Karpas-422 (cell line): Measurements from ENCODE around the gene RSPRY1. TPM values are rescaled to one million over a fixed set of nuclear protein-coding genes. Genes with fewer than 3 reads are reported as not detected.

Experiments used
- DNase-seq: peaks from one replicate; pipeline ENCODE4 v3.0.0-alpha.2; 2015
- H2AFZ ChIP-seq: fragments of 200-600 bp; sonication (generic); 2 replicates; pipeline ENCODE4 v1.6.1; 2014; ENCODE audit warnings: antibody characterized with exemption, low read length, mixed read lengths
- H3K27ac ChIP-seq: fragments of 200-600 bp; sonication (generic); 2 replicates; pipeline ENCODE4 v1.5.1; 2014; ENCODE audit warnings: mild to moderate bottlenecking, low read length, moderate library complexity
- H3K27me3 ChIP-seq: fragments of 200-600 bp; sonication (generic); 2 replicates; pipeline ENCODE4 v1.6.1; 2014; ENCODE audit warnings: low read length, mixed read lengths
- H3K36me3 ChIP-seq: fragments of 200-600 bp; sonication (generic); 2 replicates; pipeline ENCODE4 v1.6.1; 2014; ENCODE audit warnings: low read length, mixed read lengths; ENCODE audit not compliant: insufficient read depth
- H3K4me1 ChIP-seq: fragments of 200-600 bp; sonication (generic); 2 replicates; pipeline ENCODE4 v1.6.1; 2014; ENCODE audit warnings: mild to moderate bottlenecking, low read length, mixed read lengths
- H3K4me2 ChIP-seq: fragments of 200-600 bp; sonication (generic); 2 replicates; pipeline ENCODE4 v1.6.1; 2014; ENCODE audit warnings: low read length, low read depth, mild to moderate bottlenecking; ENCODE audit not compliant: poor library complexity, severe bottlenecking
- H3K4me3 ChIP-seq: fragments of 200-600 bp; sonication (generic); 2 replicates; pipeline ENCODE4 v1.5.1; 2014; ENCODE audit warnings: mild to moderate bottlenecking, antibody characterized with exemption, low read length, mixed read lengths
- H3K79me2 ChIP-seq: fragments of 200-600 bp; sonication (generic); 2 replicates; pipeline ENCODE4 v1.6.1; 2014; ENCODE audit warnings: mild to moderate bottlenecking, low read length, mixed read lengths
- H3K9ac ChIP-seq: fragments of 200-600 bp; sonication (generic); 2 replicates; pipeline ENCODE4 v1.6.0; 2014; ENCODE audit warnings: low read length
- H3K9me2 ChIP-seq: fragments of 200-600 bp; sonication (generic), shearing (Covaris generic); replicated peaks from 2 replicates; pipeline ENCODE4 v1.6.0; 2014; ENCODE audit warnings: mild to moderate bottlenecking, low read length, moderate library complexity; ENCODE audit not compliant: insufficient read depth
- H3K9me3 ChIP-seq: fragments of 300-700, 200-600 bp; sonication (generic); 2 replicates; pipeline ENCODE4 v1.6.1; 2014; ENCODE audit warnings: low read length, mixed read lengths
- H4K20me1 ChIP-seq: fragments of 200-600 bp; sonication (generic); 2 replicates; pipeline ENCODE4 v1.6.1; 2014; ENCODE audit warnings: mild to moderate bottlenecking, antibody characterized with exemption, low read length, low read depth; ENCODE audit not compliant: insufficient read depth
- total RNA-seq: library from RNA; depleted of rRNA; stranded (reverse); fragments of >200 nt; shearing (Covaris generic); gene quantifications from 2 replicates; pipeline ENCODE4 v1.2.3, GENCODE V29; 2014; ENCODE audit warnings: low replicate concordance

The RSPRY1 gene
- total RNA-seq, 1 experiment from 2014 or later, result 26.4 TPM

- H3K4me1 ChIP-seq, result no peaks in the 10 kb centered on the region
- no peak overlapping the region for H2AFZ ChIP-seq
- H3K27ac ChIP-seq, result no peak overlapping the region
- no peak overlapping the region for H3K4me3 ChIP-seq
- no peaks in the 10 kb centered on the region for H3K27me3 ChIP-seq
- no peaks in the 10 kb centered on the region for H3K9me2 ChIP-seq
- no peak for DNase-seq
- no peak overlapping the region for H3K9ac ChIP-seq
- peaks cover 32% of the 10 kb centered on the region for H3K79me2 ChIP-seq
- H3K36me3 ChIP-seq, result peaks cover 34% of the 10 kb centered on the region
- no peaks in the 10 kb centered on the region for H3K9me3 ChIP-seq
- H4K20me1 ChIP-seq, result no peaks in the 10 kb centered on the region
- H3K4me2 ChIP-seq, result no peak overlapping the region
These were observed 18.5 kb downstream of the RSPRY1 start for GRCh38 chr16:57204675-57205074.

- no peak overlapping the region for H3K27ac ChIP-seq
- H3K4me1 ChIP-seq, result no peaks in the 10 kb centered on the region
- no peak for DNase-seq
- H3K9me2 ChIP-seq, result no peaks in the 10 kb centered on the region
- H3K9me3 ChIP-seq, result no peaks in the 10 kb centered on the region
- peaks cover 20% of the 10 kb centered on the region for H3K79me2 ChIP-seq
- H3K4me3 ChIP-seq, result no peak overlapping the region
- H3K9ac ChIP-seq, result no peak overlapping the region
- no peaks in the 10 kb centered on the region for H4K20me1 ChIP-seq
- H3K27me3 ChIP-seq, result no peaks in the 10 kb centered on the region
- H3K36me3 ChIP-seq, result peaks cover 52% of the 10 kb centered on the region
- no peak overlapping the region for H2AFZ ChIP-seq
- no peak overlapping the region for H3K4me2 ChIP-seq
These were observed 22.8 kb downstream of the RSPRY1 start for GRCh38 chr16:57208926-57209325.

- Histone ChIP-seq H3K9me2 (no peaks in the 10 kb centered on the region), H3K9me3 (no peaks in the 10 kb centered on the region), H4K20me1 (no peaks in the 10 kb centered on the region), H3K36me3 (peaks cover 60% of the 10 kb centered on the region), H3K4me2 (no peak overlapping the region), H3K27me3 (no peaks in the 10 kb centered on the region), H3K4me1 (no peaks in the 10 kb centered on the region), H3K4me3 (no peak overlapping the region), H2AFZ (no peak overlapping the region), H3K27ac (no peak overlapping the region), H3K79me2 (peaks cover 16% of the 10 kb centered on the region), H3K9ac (no peak overlapping the region)
- DNase-seq, result no peak
These were observed 23.7 kb downstream of the RSPRY1 start for GRCh38 chr16:57209780-57210179.

GRCh38 chr16:57213462-57213861 lies 27.3 kb downstream of the RSPRY1 start:
- no peaks in the 10 kb centered on the region for H3K9me2 ChIP-seq
- H3K4me2 ChIP-seq, result no peak overlapping the region
- H2AFZ ChIP-seq, result no peak overlapping the region
- H3K4me1 ChIP-seq, result no peaks in the 10 kb centered on the region
- H3K4me3 ChIP-seq, result no peak overlapping the region
- no peaks in the 10 kb centered on the region for H3K79me2 ChIP-seq
- no peaks in the 10 kb centered on the region for H3K27me3 ChIP-seq
- peaks cover 67% of the 10 kb centered on the region for H3K36me3 ChIP-seq
- no peak overlapping the region for H3K9ac ChIP-seq
- DNase-seq, result no peak
- H3K9me3 ChIP-seq, result peaks cover 3% of the 10 kb centered on the region; the same call in 1 of the 2 replicates
- no peak overlapping the region for H3K27ac ChIP-seq
- H4K20me1 ChIP-seq, result no peaks in the 10 kb centered on the region

GRCh38 chr16:57216968-57217367 lies 30.8 kb downstream of the RSPRY1 start:
- no peaks in the 10 kb centered on the region for H3K9me2 ChIP-seq
- no peak overlapping the region for H3K4me3 ChIP-seq
- no peaks in the 10 kb centered on the region for H3K79me2 ChIP-seq
- no peaks in the 10 kb centered on the region for H4K20me1 ChIP-seq
- no peak for DNase-seq
- no peaks in the 10 kb centered on the region for H3K27me3 ChIP-seq
- H3K9me3 ChIP-seq, result peaks cover 3% of the 10 kb centered on the region; the same call in 1 of the 2 replicates
- H3K4me2 ChIP-seq, result no peak overlapping the region
- no peak overlapping the region for H3K27ac ChIP-seq
- no peak overlapping the region for H2AFZ ChIP-seq
- no peak overlapping the region for H3K9ac ChIP-seq
- H3K4me1 ChIP-seq, result no peaks in the 10 kb centered on the region
- peaks cover 75% of the 10 kb centered on the region for H3K36me3 ChIP-seq

GRCh38 chr16:57223057-57223456 lies 36.9 kb downstream of the RSPRY1 start:
- H3K4me1 ChIP-seq, result peaks cover 5% of the 10 kb centered on the region; the same call in 1 of the 2 replicates
- no peak for DNase-seq

GRCh38 chr16:57224651-57225335 lies 38.7 kb downstream of the RSPRY1 start:
- no peaks in the 10 kb centered on the region for H4K20me1 ChIP-seq
- H3K9ac ChIP-seq, result no peak overlapping the region
- no peak overlapping the region for H3K4me2 ChIP-seq
- H3K4me1 ChIP-seq, result peaks cover 5% of the 10 kb centered on the region; the same call in 1 of the 2 replicates
- H3K27me3 ChIP-seq, result no peaks in the 10 kb centered on the region
- no peak overlapping the region for H3K27ac ChIP-seq
- H3K79me2 ChIP-seq, result no peaks in the 10 kb centered on the region
- H3K9me3 ChIP-seq, result no peaks in the 10 kb centered on the region
- H3K4me3 ChIP-seq, result no peak overlapping the region
- H3K9me2 ChIP-seq, result no peaks in the 10 kb centered on the region
- DNase-seq, result no peak
- H2AFZ ChIP-seq, result no peak overlapping the region
- peaks cover 45% of the 10 kb centered on the region; the same call in 1 of the 2 replicates for H3K36me3 ChIP-seq

More at GRCh38 chr16:57223057-57223456, 36.9 kb downstream of the RSPRY1 start:
- Histone ChIP-seq H3K4me3 (no peak overlapping the region), H3K27me3 (no peaks in the 10 kb centered on the region), H3K4me2 (no peak overlapping the region), H2AFZ (no peak overlapping the region), H3K9me3 (no peaks in the 10 kb centered on the region), H3K27ac (no peak overlapping the region), H3K9me2 (no peaks in the 10 kb centered on the region), H3K79me2 (no peaks in the 10 kb centered on the region), H3K9ac (no peak overlapping the region), H4K20me1 (no peaks in the 10 kb centered on the region), H3K36me3 (peaks cover 49% of the 10 kb centered on the region)

GRCh38 chr16:57225978-57226377 lies 39.8 kb downstream of the RSPRY1 start:
- H3K4me2 ChIP-seq, result no peak overlapping the region
- no peaks in the 10 kb centered on the region for H3K9me3 ChIP-seq
- H3K9me2 ChIP-seq, result no peaks in the 10 kb centered on the region
- DNase-seq, result no peak
- peaks cover 46% of the 10 kb centered on the region; the same call in 1 of the 2 replicates for H3K36me3 ChIP-seq
- no peak overlapping the region for H3K27ac ChIP-seq
- no peaks in the 10 kb centered on the region for H3K27me3 ChIP-seq
- peaks cover 5% of the 10 kb centered on the region; the same call in 1 of the 2 replicates for H3K4me1 ChIP-seq
- H4K20me1 ChIP-seq, result no peaks in the 10 kb centered on the region
- no peak overlapping the region for H3K9ac ChIP-seq
- no peak overlapping the region for H2AFZ ChIP-seq
- no peak overlapping the region for H3K4me3 ChIP-seq
- H3K79me2 ChIP-seq, result no peaks in the 10 kb centered on the region
